ENCODE results near the gene GYS1. TPM values are rescaled to one million over a fixed set of nuclear protein-coding genes. Genes with fewer than 3 reads are reported as not detected.
A peak's percentile ranks its signal among the peaks of the same experiment; 100 is the strongest.

GYS1 gene
- total and polyA plus RNA-seq, 2 donors (not counting 1 experiment from before 2014, with no cell fraction given) = 31.2 to 42.8 TPM

GRCh38 chr19:48992581-48993174, 431 bp downstream of the GYS1 start:
- Histone ChIP-seq H2AFZ (ENCODE audit: low read length) (peak overlapping the region; percentile 42), H3K9me3 (ENCODE audit: control insufficient read depth, insufficient read depth, low read depth, low read length) (no peaks in the 10 kb centered on the region), H4K20me1 (ENCODE audit: control insufficient read depth, extremely low read depth, insufficient read depth, low read length) (no peaks in the 10 kb centered on the region), H3K27me3 (ENCODE audit: control insufficient read depth, insufficient read depth, low read length) (no peaks in the 10 kb centered on the region), H3K27ac (ENCODE audit: insufficient read depth, low read length) (peak overlapping the region; percentile 98), H3K4me1 (ENCODE audit: control insufficient read depth, extremely low read depth, insufficient read depth, low read length) (peaks cover 19% of the 10 kb centered on the region), H3K4me2 (ENCODE audit: extremely low read depth, insufficient read depth, low read length) (peak overlapping the region; percentile 80), H3K9ac (ENCODE audit: insufficient read depth, low read length) (peak overlapping the region; percentile 93), H3K36me3 (ENCODE audit: control insufficient read depth, insufficient read depth, low read length) (peaks cover 5% of the 10 kb centered on the region), H3K79me2 (ENCODE audit: control insufficient read depth, insufficient read depth, low read length) (peaks cover 61% of the 10 kb centered on the region), H3K4me3 (replicated peaks in 1 of 4; ENCODE audit: control extremely low read depth in 1 of 4, insufficient read depth in 1 of 4, low read depth in 3 of 4, low read length in 4 of 4) (peak overlapping the region; percentile 94 to 98 (median 94))
- TF ChIP-seq EZH2 (IDR thresholded peaks at IDR 0.05; ENCODE audit: low read length, missing control alignments) (no peak), CTCF (conservative IDR thresholded peaks at IDR 0.05 in 1 of 2, IDR thresholded peaks at IDR 0.05 in 1 of 2; ENCODE audit: low read depth in 1 of 2, low read length in 2 of 2) (no peak)
- no peak for DNase-seq (ENCODE audit: low read depth in 2 of 2)

- Histone ChIP-seq H2AFZ (ENCODE audit: low read length) (peak overlapping the region; percentile 42), H3K4me3 (replicated peaks in 1 of 4; ENCODE audit: control extremely low read depth in 1 of 4, insufficient read depth in 1 of 4, low read depth in 3 of 4, low read length in 4 of 4) (peak overlapping the region; percentile 94 to 98 (median 94)), H4K20me1 (ENCODE audit: control insufficient read depth, extremely low read depth, insufficient read depth, low read length) (no peaks in the 10 kb centered on the region), H3K9ac (ENCODE audit: insufficient read depth, low read length) (peak overlapping the region; percentile 93), H3K36me3 (ENCODE audit: control insufficient read depth, insufficient read depth, low read length) (peaks cover 6% of the 10 kb centered on the region), H3K4me2 (ENCODE audit: extremely low read depth, insufficient read depth, low read length) (peak overlapping the region; percentile 80), H3K79me2 (ENCODE audit: control insufficient read depth, insufficient read depth, low read length) (peaks cover 58% of the 10 kb centered on the region), H3K4me1 (ENCODE audit: control insufficient read depth, extremely low read depth, insufficient read depth, low read length) (peaks cover 19% of the 10 kb centered on the region), H3K27me3 (ENCODE audit: control insufficient read depth, insufficient read depth, low read length) (no peaks in the 10 kb centered on the region), H3K9me3 (ENCODE audit: control insufficient read depth, insufficient read depth, low read depth, low read length) (no peaks in the 10 kb centered on the region), H3K27ac (ENCODE audit: insufficient read depth, low read length) (peak overlapping the region; percentile 98)
- no peak for TF ChIP-seq CTCF (conservative IDR thresholded peaks at IDR 0.05 in 1 of 2, IDR thresholded peaks at IDR 0.05 in 1 of 2; ENCODE audit: low read depth in 1 of 2, low read length in 2 of 2)
- TF ChIP-seq EZH2 (IDR thresholded peaks at IDR 0.05; ENCODE audit: low read length, missing control alignments) = no peak
- DNase-seq (ENCODE audit: low read depth in 2 of 2) = peak; percentile 81
These were observed 1.1 kb downstream of the GYS1 start for GRCh38 chr19:48991873-48992580.

- Histone ChIP-seq H3K79me2 (ENCODE audit: control insufficient read depth, insufficient read depth, low read length) (peaks cover 53% of the 10 kb centered on the region), H3K4me2 (ENCODE audit: extremely low read depth, insufficient read depth, low read length) (peak overlapping the region; percentile 80), H3K4me1 (ENCODE audit: control insufficient read depth, extremely low read depth, insufficient read depth, low read length) (peaks cover 19% of the 10 kb centered on the region), H2AFZ (ENCODE audit: low read length) (no peak overlapping the region), H3K27ac (ENCODE audit: insufficient read depth, low read length) (peak overlapping the region; percentile 98), H3K4me3 (replicated peaks in 1 of 4; ENCODE audit: control extremely low read depth in 1 of 4, insufficient read depth in 1 of 4, low read depth in 3 of 4, low read length in 4 of 4) (peak overlapping the region in 1 of 4 experiments; percentile 98), H3K27me3 (ENCODE audit: control insufficient read depth, insufficient read depth, low read length) (no peaks in the 10 kb centered on the region), H3K36me3 (ENCODE audit: control insufficient read depth, insufficient read depth, low read length) (peaks cover 11% of the 10 kb centered on the region), H4K20me1 (ENCODE audit: control insufficient read depth, extremely low read depth, insufficient read depth, low read length) (no peaks in the 10 kb centered on the region), H3K9ac (ENCODE audit: insufficient read depth, low read length) (peak overlapping the region; percentile 93), H3K9me3 (ENCODE audit: control insufficient read depth, insufficient read depth, low read depth, low read length) (no peaks in the 10 kb centered on the region)
- TF ChIP-seq CTCF (conservative IDR thresholded peaks at IDR 0.05 in 1 of 2, IDR thresholded peaks at IDR 0.05 in 1 of 2; ENCODE audit: low read depth in 1 of 2, low read length in 2 of 2) (no peak), EZH2 (IDR thresholded peaks at IDR 0.05; ENCODE audit: low read length, missing control alignments) (no peak)
- DNase-seq (ENCODE audit: low read depth in 2 of 2) = no peak
These were observed 2.0 kb downstream of the GYS1 start for GRCh38 chr19:48991011-48991609.

Data from fibroblast of lung (primary cell).